Neural progenitor cell (in vitro differentiated cells): ENCODE data around the gene DPP7.

Source experiments
- EZH2 ChIP-seq: fragments of 200-600 bp; sonication (generic); IDR thresholded peaks from 2 replicates; pipeline ENCODE4 v1.6.1; 2017; ENCODE audit warnings: antibody characterized with exemption, mild to moderate bottlenecking, moderate library complexity
- TF ChIP-seq, protein P1 (sequence below): fragments of 200-600 bp; sonication (generic); IDR thresholded peaks from 2 replicates; pipeline ENCODE4 v1.5.1; 2017; ENCODE audit warnings: antibody characterized with exemption, mild to moderate bottlenecking

DNA sequence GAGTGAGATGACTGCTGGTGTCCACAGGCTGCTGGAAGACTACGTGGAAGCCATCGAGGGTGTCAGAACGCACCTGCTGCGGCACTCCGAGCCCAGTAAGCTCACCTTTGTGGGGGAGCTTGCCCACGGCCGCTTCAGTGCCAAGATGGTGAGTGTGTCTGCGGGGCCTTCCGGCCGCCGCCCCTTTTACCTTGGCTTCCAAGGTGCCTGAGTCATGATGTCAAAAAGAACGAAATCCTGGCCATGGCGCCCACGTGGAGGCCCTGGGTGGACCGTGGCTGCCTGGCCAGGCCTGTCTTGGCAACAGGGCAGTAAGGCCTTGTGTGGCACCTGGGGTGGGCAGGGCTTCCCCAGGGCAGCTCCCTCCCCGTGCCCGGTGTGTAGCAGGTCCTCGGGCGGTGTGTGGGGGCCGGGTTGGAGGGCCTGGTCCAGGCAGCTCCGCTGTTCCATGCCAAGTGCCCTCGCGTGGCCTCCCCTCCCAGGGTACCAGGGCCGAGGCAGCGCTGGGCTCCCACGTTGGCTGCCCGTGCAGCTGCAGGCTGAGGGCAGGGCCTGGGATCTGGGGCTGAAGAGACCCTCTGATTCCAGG is 7.8 kb downstream of the DPP7 start:
- TF ChIP-seq EZH2, result no peak
- TF ChIP-seq, protein P1, sequence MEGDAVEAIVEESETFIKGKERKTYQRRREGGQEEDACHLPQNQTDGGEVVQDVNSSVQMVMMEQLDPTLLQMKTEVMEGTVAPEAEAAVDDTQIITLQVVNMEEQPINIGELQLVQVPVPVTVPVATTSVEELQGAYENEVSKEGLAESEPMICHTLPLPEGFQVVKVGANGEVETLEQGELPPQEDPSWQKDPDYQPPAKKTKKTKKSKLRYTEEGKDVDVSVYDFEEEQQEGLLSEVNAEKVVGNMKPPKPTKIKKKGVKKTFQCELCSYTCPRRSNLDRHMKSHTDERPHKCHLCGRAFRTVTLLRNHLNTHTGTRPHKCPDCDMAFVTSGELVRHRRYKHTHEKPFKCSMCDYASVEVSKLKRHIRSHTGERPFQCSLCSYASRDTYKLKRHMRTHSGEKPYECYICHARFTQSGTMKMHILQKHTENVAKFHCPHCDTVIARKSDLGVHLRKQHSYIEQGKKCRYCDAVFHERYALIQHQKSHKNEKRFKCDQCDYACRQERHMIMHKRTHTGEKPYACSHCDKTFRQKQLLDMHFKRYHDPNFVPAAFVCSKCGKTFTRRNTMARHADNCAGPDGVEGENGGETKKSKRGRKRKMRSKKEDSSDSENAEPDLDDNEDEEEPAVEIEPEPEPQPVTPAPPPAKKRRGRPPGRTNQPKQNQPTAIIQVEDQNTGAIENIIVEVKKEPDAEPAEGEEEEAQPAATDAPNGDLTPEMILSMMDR, result no peak
